ENCODE measurements around the gene SLC35F1. TPM values are rescaled to one million over a fixed set of nuclear protein-coding genes. Genes with fewer than 3 reads are reported as not detected.

Gene SLC35F1
- total and polyA plus RNA-seq, 9 of the 15 experiments (the other 6 are each of a cell fraction or from before 2014, with no cell fraction given) = 0.03 to 0.06 TPM; not detected in 7

GRCh38 chr6:118122801-118123200 is 215.7 kb downstream of the SLC35F1 start:
- in situ Hi-C loops (cut with MboI) = no loop called here
- Histone ChIP-seq H3K4me1 (replicated peaks in 1 of 2; ENCODE audit: control insufficient read depth in 2 of 2, insufficient read depth in 2 of 2, low read length in 2 of 2) (no peaks in the 10 kb centered on the region), H4K20me1 (replicated peaks; ENCODE audit: control insufficient read depth, insufficient read depth, low read length) (no peaks in the 10 kb centered on the region), H3K9me1 (ENCODE audit: control insufficient read depth, insufficient read depth, low read length) (no peaks in the 10 kb centered on the region), H3K9ac (ENCODE audit: insufficient read depth in 1 of 2, low read depth in 2 of 2, low read length in 2 of 2) (no peak overlapping the region), H3K9me3 (replicated peaks; ENCODE audit: control insufficient read depth, insufficient read depth, low read depth, low read length) (no peaks in the 10 kb centered on the region), H3K27me3 (ENCODE audit: control insufficient read depth in 2 of 2, insufficient read depth in 2 of 2, low read length in 2 of 2) (no peaks in the 10 kb centered on the region), H3K36me3 (ENCODE audit: control insufficient read depth, insufficient read depth, low read length) (no peaks in the 10 kb centered on the region), H3K4me2 (ENCODE audit: insufficient read depth, low read length) (no peak overlapping the region), H3K79me2 (ENCODE audit: control insufficient read depth, insufficient read depth, low read length) (no peaks in the 10 kb centered on the region), H3K27ac (ENCODE audit: extremely low read depth, low read depth, low read length) (no peak overlapping the region), H2AFZ (ENCODE audit: low read depth, low read length) (no peak overlapping the region), H3K4me3 (no peak overlapping the region)
- ChIA-PET POLR2A (no interaction called here), CTCF (ENCODE audit: low intra/inter-chr PET ratio) (no interaction called here)
- WGBS (ENCODE audit: insufficient coverage, low coverage, missing lambda C conversion rate) = 0% methylated on average over 1 of the region's 1 CpG
- ATAC-seq (no peak), FAIRE-seq (no peak), DNase-seq (ENCODE audit: extremely low read depth in 1 of 4, low spot score in 3 of 4) (no peak)
- intact Hi-C loops (cut with micrococcal nuclease) = no loop called here
- TF ChIP-seq ZNF707 (CRISPR knock-in tag; conservative IDR thresholded peaks at IDR 0.05) = no peak
- TF ChIP-seq SRSF7 (optimal IDR thresholded peaks at IDR 0.05; ENCODE audit: low read depth, low read length) = no peak
- TF ChIP-seq NONO (IDR thresholded peaks at IDR 0.05; ENCODE audit: low read depth in 2 of 2, low read length in 1 of 2) = no peak
- no peak for TF ChIP-seq SMAD2 (IDR thresholded peaks at IDR 0.05; ENCODE audit: low read depth, low read length)
- no peak for TF ChIP-seq FOXP4 (CRISPR knock-in tag; IDR thresholded peaks at IDR 0.05; ENCODE audit: borderline replicate concordance)
- TF ChIP-seq RBM22 (IDR thresholded peaks at IDR 0.05; ENCODE audit: low read depth, low read length, poor library complexity, severe bottlenecking) = no peak
- TF ChIP-seq MCM5 (IDR thresholded peaks at IDR 0.05; ENCODE audit: low read depth) = no peak
- no peak for TF ChIP-seq HES1 (IDR thresholded peaks at IDR 0.05; ENCODE audit: low read depth)
- TF ChIP-seq CC2D1A (IDR thresholded peaks at IDR 0.05) = no peak
- no peak for TF ChIP-seq NCOA4 (IDR thresholded peaks at IDR 0.05; ENCODE audit: partially characterized antibody)
- no peak for TF ChIP-seq VEZF1 (CRISPR knock-in tag; IDR thresholded peaks at IDR 0.05)
- no peak for TF ChIP-seq CBX2 (IDR thresholded peaks at IDR 0.05; ENCODE audit: insufficient read depth, low read length, poor library complexity, severe bottlenecking)
- no peak for TF ChIP-seq E2F6 (IDR thresholded peaks at IDR 0.05; ENCODE audit: borderline replicate concordance in 1 of 2, extremely low read depth in 1 of 2, insufficient read depth in 1 of 2, insufficient read length in 1 of 2, low read depth in 1 of 2, low read length in 1 of 2, poor library complexity in 1 of 2, severe bottlenecking in 1 of 2)
- no peak for TF ChIP-seq CHD4 (IDR thresholded peaks at IDR 0.05; ENCODE audit: insufficient read depth, insufficient replicate concordance, low read depth, low read length, poor library complexity, severe bottlenecking)
- no TSS peak for BruUV-seq (replicated peaks)
